GM10266 (cell line): ENCODE measurements around the gene FKBP1A.

Source experiments
- DNase-seq: peaks from one replicate; pipeline ENCODE4 v3.0.0; 2012; ENCODE audit errors: extremely low spot score
- CTCF ChIP-seq: IDR thresholded peaks from 2 replicates; pipeline ENCODE4 v1.5.1; 2012; ENCODE audit warnings: mild to moderate bottlenecking, low read depth; ENCODE audit not compliant: control insufficient read depth, insufficient read depth; ENCODE audit errors: missing control alignments

Gene FKBP1A

GRCh38 chr20:1327241-1327653 lies 65.6 kb downstream of the FKBP1A start:
- no peak for TF ChIP-seq CTCF
- DNase-seq, result no peak

- no peak for DNase-seq
- TF ChIP-seq CTCF, result no peak
Observed at GRCh38 chr20:1326031-1326930, 66.6 kb downstream of the FKBP1A start.

DNA sequence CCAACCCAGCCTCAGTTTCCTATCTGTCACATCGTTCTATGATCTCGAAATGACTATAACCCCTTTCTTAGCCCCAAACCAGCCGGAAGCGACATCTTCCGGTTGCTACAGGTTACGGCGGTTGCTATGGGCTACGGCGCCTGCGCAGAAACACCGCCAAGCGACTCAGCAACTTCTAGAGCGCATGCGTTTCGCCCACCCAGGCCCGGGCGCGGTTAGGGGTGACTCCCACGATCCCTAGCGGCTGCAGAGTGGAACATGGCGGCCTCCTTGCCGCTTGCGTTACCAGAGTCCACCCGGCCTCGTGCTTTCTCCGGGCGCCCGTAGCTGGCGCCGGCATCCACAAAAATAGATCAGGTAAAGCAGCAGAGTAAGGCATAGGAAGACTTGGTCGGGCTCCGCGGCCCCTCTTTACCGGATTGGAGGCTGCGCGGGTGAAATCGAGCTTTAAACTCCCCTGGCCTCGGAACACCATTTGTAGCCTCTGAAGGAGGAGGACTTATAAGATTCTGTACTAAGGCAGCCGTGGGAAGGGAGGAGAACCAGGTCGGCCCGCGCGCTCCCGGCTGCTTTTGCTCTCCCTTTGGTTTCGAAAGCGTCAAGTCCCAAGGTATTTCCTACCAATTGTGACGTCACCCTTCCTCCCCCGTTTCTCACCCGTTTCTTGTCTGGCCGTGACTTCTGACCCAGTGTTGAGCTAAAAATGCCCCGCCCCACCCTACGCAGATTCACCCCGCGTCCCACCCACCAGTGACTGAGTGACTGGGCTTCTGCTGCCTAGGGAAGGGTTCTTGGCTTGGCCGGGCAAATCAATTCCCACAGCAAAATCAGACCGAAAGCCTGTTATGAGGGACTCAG lies 67.5 kb downstream of the FKBP1A start:
- DNase-seq, result peak; percentile 96
- no peak for TF ChIP-seq CTCF

GRCh38 chr20:1324598-1325172 lies 68.2 kb downstream of the FKBP1A start:
- DNase-seq, result no peak

DNA sequence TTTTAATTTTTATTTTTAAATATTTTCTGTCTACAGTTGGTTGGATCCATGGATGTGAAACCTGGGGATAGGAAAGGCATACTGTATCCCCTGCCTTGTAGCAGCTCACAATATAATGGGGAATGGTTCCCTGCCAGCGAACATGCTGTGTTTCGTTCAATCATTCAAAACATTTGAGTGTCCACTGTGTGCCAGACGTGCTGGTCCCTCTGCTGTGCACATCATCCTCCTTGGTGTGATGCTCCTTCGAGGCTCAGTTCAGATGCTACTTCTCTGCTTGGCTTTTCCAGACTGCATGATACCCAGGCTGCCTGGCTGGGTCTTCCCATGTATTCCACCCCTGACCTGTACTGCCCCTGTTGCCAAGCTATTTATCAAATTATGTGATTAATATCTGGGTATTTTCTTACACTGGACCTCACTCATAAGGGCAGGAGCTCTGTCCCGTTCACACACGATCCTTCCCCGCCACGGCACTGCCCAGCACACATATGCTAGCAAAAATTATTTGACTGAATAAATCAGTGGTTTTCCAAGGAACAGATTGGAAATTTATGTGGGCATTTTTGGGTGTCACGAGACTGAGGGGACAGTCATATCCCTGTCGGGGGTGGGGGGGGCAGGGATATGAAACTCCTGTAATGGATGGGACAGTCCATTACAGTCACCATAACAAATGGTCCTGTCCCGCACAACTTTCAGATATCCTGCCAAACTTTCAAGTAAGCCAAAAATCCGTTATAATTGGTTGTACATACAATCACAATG lies 68.8 kb downstream of the FKBP1A start:
- no peak for DNase-seq
- no peak for TF ChIP-seq CTCF

More at GRCh38 chr20:1324598-1325172, 68.2 kb downstream of the FKBP1A start:
- TF ChIP-seq CTCF, result no peak

DNA sequence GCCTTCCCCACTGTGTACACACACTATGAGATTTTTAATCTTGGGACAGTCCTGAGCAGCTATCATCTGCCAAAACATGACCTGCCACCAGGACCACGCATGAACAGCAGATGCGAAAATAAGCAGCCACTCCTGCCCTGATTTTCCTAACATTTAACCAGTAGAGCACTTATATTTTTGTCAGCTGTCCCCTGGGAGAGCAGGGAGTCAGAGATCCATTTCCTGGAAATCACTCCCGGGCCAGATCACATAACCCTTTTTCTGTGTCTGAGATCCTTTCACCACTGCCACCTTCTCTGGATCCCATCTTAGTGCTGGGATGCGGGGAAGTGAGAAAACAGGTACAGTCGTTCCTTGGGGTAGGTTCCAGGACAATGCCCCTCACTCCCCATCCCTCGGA lies 69.6 kb downstream of the FKBP1A start:
- no peak for DNase-seq
- no peak for TF ChIP-seq CTCF
